ENCODE data around the gene KIAA1671.

KIAA1671 gene

DNA sequence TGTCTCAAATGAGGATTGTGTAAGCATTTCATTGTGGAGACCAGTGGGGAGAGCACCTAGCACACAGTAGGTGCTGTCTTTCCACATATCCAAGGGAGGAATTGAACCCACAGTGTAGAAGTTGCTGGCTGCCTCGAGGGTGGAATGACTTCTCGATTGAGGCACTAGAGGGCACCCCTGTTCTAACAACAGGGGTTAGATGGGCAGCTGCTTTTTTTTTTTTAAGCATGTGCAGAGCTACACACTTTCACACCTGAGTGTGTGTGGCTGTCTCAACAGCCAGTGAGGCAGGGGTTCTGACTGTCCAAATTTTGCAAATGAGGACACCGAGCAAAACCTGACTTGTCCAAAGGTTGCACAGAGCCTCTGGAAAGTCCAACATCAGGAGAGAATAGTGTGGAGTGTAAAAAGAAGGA lies 128.9 kb downstream of the KIAA1671 start:
- 0 out of 2 replicates have a peak, but pooled peaks cover 4% of the 10 kb centered on the region for H3K4me1 ChIP-seq (ENCODE audit: insufficient read depth, low read length)
- no peaks in the 10 kb centered on the region for H3K27me3 ChIP-seq (ENCODE audit: insufficient read depth, low read length)
- H3K4me3 ChIP-seq (ENCODE audit: low read length) = no peak overlapping the region
- no peak overlapping the region for H3K27ac ChIP-seq (ENCODE audit: low read length)
- H3K36me3 ChIP-seq (ENCODE audit: insufficient read depth, low read depth, low read length) = no peaks in the 10 kb centered on the region
- no peak overlapping the region for H3K9ac ChIP-seq (ENCODE audit: low read depth, low read length)
- H3K9me3 ChIP-seq (ENCODE audit: insufficient read depth, low read depth, low read length) = no peaks in the 10 kb centered on the region

DNA sequence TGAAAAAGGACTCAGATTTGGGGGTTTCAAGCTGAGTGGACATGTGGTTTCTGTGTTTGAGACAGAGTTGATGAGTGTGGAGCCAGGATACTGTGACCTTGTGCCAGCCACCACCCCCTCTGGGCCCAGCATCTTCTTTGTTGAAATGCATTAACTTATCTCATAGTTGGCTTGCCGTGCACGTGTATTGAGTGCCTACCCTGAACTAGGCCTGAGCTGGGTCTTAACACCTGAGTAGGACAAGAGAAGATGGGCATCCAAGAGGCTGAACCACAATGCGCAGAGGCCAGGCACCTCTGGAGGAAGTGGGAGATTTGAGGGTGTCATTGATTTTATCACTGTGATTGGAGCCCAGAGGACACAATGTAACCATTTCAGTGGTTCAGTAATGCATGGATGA lies 129.6 kb downstream of the KIAA1671 start:
- 0 out of 2 replicates have a peak, but pooled peaks cover 4% of the 10 kb centered on the region for H3K4me1 ChIP-seq (ENCODE audit: insufficient read depth, low read length)
- no peak overlapping the region for H3K27ac ChIP-seq (ENCODE audit: low read length)
- no peak overlapping the region for H3K4me3 ChIP-seq (ENCODE audit: low read length)

DNA sequence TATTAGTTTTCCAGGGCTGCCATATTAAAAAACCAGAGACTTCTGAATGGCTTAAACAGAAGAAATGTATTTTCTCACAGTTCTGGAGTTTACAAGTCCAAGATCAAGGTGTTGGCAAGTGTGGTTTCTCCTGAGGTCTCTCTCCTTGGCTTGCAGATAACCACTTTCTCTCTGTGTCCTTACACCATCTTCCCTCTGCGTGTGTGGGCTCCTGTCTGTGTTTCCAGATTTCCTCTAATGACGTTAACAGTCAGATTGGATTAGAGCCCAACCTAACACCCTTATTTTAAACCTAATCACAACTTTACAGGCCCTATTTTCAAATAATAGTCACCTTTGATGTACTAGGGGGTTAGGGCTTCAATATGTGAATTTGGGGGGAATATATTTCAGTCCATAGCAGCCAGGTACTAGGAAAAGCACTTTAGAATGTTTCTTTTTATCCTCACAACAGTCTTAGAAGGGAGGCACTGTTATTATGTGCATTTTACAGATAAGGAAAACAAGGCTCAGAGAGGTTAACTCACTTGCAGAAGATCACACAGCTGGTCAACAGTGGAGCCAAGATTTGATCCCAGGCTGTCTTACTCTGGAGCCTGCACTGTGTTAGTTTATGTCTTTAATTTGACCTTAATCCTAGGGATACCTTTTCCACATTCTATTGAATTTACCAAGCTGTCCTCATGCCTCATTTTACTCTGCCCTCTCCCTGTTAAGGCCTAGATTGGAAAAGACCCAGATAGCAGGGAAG lies 130.7 kb downstream of the KIAA1671 start:
- H3K27me3 ChIP-seq (ENCODE audit: insufficient read depth, low read length) = no peaks in the 10 kb centered on the region
- H3K36me3 ChIP-seq (ENCODE audit: insufficient read depth, low read depth, low read length) = no peaks in the 10 kb centered on the region
- H3K9ac ChIP-seq (ENCODE audit: low read depth, low read length) = no peak overlapping the region
- H3K4me3 ChIP-seq (ENCODE audit: low read length) = no peak overlapping the region
- no peak overlapping the region for H3K27ac ChIP-seq (ENCODE audit: low read length)
- H3K4me1 ChIP-seq (ENCODE audit: insufficient read depth, low read length) = 0 out of 2 replicates have a peak, but pooled peaks cover 4% of the 10 kb centered on the region
- no peaks in the 10 kb centered on the region for H3K9me3 ChIP-seq (ENCODE audit: insufficient read depth, low read depth, low read length)

More for the DNA sequence above, 129.6 kb downstream of the KIAA1671 start:
- no peak overlapping the region for H3K9ac ChIP-seq (ENCODE audit: low read depth, low read length)
- H3K27me3 ChIP-seq (ENCODE audit: insufficient read depth, low read length) = no peaks in the 10 kb centered on the region
- H3K36me3 ChIP-seq (ENCODE audit: insufficient read depth, low read depth, low read length) = no peaks in the 10 kb centered on the region
- H3K9me3 ChIP-seq (ENCODE audit: insufficient read depth, low read depth, low read length) = no peaks in the 10 kb centered on the region

DNA sequence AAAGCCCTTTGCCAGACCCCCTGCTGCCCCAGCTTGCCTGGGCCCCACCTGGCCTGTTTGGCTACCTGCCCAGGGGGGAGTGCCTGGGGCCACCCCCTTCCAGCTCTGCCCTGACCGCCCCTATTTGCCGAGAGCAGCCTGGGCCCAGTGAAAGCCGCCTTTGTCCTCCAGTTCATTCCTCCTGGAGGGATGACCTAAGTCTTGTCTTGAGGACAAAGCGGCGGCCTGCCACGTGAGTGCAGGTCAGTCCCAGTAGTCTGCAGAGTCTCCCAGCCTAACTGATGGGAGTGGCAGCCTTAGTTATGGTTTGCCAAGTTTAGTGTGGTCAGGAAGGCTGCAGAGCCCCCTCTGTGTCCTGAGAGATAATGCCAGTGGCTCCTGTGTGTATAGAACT lies 131.3 kb downstream of the KIAA1671 start:
- no peak overlapping the region for H3K27ac ChIP-seq (ENCODE audit: low read length)
- H3K9me3 ChIP-seq (ENCODE audit: insufficient read depth, low read depth, low read length) = no peaks in the 10 kb centered on the region
- no peak overlapping the region for H3K4me3 ChIP-seq (ENCODE audit: low read length)
- H3K9ac ChIP-seq (ENCODE audit: low read depth, low read length) = no peak overlapping the region
- H3K4me1 ChIP-seq (ENCODE audit: insufficient read depth, low read length) = 0 out of 2 replicates have a peak, but pooled peaks cover 4% of the 10 kb centered on the region
- no peaks in the 10 kb centered on the region for H3K27me3 ChIP-seq (ENCODE audit: insufficient read depth, low read length)
- H3K36me3 ChIP-seq (ENCODE audit: insufficient read depth, low read depth, low read length) = no peaks in the 10 kb centered on the region

DNA sequence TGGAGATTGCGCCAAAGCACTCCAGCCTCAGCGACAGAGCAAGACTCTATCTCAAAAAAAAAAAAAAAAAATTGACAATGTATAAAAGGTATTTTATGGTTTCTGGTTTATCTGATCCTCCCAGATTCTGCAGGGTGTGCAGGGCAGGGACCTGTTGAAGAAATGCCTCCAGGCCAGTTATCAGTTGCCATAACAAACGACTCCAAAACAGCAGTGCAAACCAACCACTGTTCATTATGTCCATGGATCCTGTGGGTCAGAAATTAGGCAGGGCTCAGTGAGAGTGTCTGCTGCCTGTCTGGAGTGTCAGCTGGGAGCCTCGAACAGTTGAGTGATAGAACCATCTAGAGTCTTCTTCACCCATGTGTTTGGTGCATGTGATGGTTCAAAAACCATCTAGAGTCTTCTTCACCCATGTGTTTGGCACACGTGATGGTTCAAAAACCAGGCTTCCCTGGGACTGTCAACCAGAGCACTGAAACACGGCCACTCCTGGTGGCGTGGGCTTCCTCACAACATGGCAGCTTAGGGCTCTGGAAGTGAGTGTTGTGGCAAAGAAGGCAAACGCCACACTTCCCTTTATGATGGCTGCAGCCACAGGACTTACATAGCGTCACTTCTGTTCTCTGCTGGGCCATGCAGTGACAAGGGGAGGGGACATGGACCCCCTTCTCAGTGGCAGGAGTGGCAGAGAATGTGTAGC lies 132.0 kb downstream of the KIAA1671 start:
- H3K9ac ChIP-seq (ENCODE audit: low read depth, low read length) = no peak overlapping the region
- H3K4me1 ChIP-seq (ENCODE audit: insufficient read depth, low read length) = 0 out of 2 replicates have a peak, but pooled peaks cover 4% of the 10 kb centered on the region
- H3K36me3 ChIP-seq (ENCODE audit: insufficient read depth, low read depth, low read length) = no peaks in the 10 kb centered on the region
- H3K9me3 ChIP-seq (ENCODE audit: insufficient read depth, low read depth, low read length) = no peaks in the 10 kb centered on the region
- H3K4me3 ChIP-seq (ENCODE audit: low read length) = no peak overlapping the region
- no peaks in the 10 kb centered on the region for H3K27me3 ChIP-seq (ENCODE audit: insufficient read depth, low read length)
- H3K27ac ChIP-seq (ENCODE audit: low read length) = no peak overlapping the region

DNA sequence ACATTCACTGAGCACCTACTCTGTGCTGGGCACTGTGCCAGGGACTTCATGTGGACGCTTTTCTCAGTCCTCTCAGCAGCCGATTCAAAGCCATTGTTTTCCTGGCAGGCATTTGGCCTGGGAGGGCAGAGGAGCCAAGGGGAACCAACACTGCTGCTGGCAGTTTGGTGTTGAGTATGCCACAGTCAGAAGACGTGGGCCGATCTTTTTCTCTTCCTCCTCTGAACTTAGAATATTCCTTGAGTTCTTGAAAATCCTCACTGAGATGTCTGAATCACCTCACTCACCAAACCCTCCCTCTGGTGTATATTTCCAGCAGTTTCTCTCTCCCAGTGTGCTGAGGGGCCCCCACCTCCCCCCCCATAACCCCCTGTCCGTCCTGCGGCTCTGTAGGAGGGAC lies 132.6 kb downstream of the KIAA1671 start:
- Histone ChIP-seq H3K27me3 (ENCODE audit: insufficient read depth, low read length) (no peaks in the 10 kb centered on the region), H3K9ac (ENCODE audit: low read depth, low read length) (no peak overlapping the region), H3K36me3 (ENCODE audit: insufficient read depth, low read depth, low read length) (no peaks in the 10 kb centered on the region), H3K4me1 (ENCODE audit: insufficient read depth, low read length) (0 out of 2 replicates have a peak, but pooled peaks cover 4% of the 10 kb centered on the region), H3K27ac (ENCODE audit: low read length) (no peak overlapping the region), H3K9me3 (ENCODE audit: insufficient read depth, low read depth, low read length) (no peaks in the 10 kb centered on the region), H3K4me3 (ENCODE audit: low read length) (no peak overlapping the region)

DNA sequence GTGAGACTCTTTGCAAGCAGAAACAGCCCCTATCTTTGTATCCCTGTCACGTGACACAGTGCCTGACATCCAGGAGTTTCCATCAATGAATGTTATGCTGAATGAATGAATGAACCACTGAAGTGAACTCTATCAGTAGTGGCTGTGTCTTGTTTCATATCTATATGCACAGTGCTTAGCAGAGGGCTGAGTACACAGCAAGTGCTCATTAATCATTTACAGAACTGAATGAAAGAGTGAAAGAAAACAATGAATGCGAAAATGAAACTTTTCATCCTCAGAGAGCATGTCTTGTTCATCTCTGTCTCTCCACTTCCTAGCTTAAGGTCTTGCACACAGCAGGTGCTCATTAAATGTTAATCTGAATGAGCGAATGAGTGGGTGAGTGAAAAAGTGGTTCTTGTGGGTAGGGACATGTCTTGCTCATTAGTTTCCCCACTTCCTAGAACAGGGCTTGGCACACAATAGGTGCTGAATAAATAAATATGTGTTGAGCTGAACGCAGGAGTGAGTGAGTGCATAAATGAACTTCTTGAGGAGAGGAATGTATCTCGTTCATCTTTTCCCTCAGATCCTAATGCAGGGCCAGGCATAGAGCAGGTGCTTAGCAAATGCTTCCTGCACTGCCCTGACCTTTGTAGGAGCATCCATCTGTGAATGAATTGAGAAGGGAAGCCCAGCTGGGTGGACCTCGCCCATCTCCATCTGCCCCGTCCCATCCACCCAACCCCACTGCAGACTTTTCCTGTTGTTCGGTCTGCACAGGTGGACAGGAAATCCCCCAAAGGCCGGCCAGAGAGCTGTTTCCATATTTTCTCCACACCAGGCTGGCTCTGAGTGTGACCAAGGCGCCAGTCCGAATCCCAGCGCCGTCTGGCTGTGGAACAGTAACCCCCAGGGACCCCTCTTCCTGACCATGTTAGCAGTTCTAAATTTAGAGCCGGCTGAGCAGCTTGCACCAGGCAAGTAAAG lies 133.7 kb downstream of the KIAA1671 start:
- no peaks in the 10 kb centered on the region for H3K27me3 ChIP-seq (ENCODE audit: insufficient read depth, low read length)
- H3K9me3 ChIP-seq (ENCODE audit: insufficient read depth, low read depth, low read length) = no peaks in the 10 kb centered on the region
- 0 out of 2 replicates have a peak, but pooled peaks cover 4% of the 10 kb centered on the region for H3K4me1 ChIP-seq (ENCODE audit: insufficient read depth, low read length)
- no peak overlapping the region for H3K27ac ChIP-seq (ENCODE audit: low read length)
- no peak overlapping the region for H3K9ac ChIP-seq (ENCODE audit: low read depth, low read length)
- no peak overlapping the region for H3K4me3 ChIP-seq (ENCODE audit: low read length)
- H3K36me3 ChIP-seq (ENCODE audit: insufficient read depth, low read depth, low read length) = no peaks in the 10 kb centered on the region

DNA sequence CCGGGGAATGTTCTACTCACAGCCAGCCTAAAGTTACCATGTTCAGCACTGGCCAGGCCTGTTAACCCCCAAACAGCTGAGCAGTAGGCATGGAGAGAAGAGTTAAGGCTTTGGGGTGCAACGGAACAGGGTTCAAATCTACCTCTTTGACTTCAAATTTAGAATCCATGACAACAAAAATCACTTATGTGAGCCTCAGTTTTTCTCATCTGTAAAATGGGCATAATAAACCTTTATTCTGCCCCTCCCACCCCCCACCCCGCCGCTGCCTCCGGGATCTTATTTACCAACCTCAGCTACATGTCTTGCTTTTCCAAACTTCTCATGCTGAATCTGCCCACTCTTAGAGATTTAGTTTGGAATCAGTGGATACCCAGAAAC lies 134.4 kb downstream of the KIAA1671 start:
- no peak overlapping the region for H3K27ac ChIP-seq (ENCODE audit: low read length)
- no peaks in the 10 kb centered on the region for H3K9me3 ChIP-seq (ENCODE audit: insufficient read depth, low read depth, low read length)
- no peak overlapping the region for H3K9ac ChIP-seq (ENCODE audit: low read depth, low read length)
- no peak overlapping the region for H3K4me3 ChIP-seq (ENCODE audit: low read length)
- 0 out of 2 replicates have a peak, but pooled peaks cover 4% of the 10 kb centered on the region for H3K4me1 ChIP-seq (ENCODE audit: insufficient read depth, low read length)
- no peaks in the 10 kb centered on the region for H3K36me3 ChIP-seq (ENCODE audit: insufficient read depth, low read depth, low read length)
- no peaks in the 10 kb centered on the region for H3K27me3 ChIP-seq (ENCODE audit: insufficient read depth, low read length)

DNA sequence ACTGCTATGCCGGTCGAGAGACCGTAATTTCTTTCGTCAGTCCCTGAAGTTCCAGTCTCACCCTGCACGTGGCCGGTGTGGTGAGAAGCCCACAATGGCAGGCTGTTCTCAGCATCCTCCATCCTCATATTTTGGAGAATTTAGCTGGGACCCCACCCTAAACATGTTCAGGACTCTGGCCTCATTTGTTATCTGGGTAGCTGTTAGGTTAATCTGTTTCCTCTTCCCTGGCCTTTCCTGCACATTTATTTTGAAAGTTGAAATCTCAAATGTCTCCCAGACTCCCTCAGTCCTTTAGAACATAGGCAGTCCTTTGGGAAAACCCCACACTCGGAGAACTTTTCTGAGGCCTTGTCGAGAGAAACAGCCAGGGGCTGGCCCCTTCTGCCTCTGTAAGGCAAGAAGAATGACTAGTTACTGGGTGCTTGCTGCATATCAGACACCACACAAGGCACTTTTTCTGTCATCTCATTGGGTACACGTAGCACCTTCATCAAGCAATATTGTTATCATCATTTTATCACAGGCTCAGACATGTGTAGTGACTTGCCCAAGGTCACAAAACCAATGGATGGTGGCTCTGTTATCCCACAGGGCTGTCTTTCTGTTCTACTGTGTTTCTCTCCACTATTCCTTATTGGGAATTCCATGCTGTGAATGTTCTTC lies 137.8 kb downstream of the KIAA1671 start:
- Histone ChIP-seq H3K27ac (ENCODE audit: low read length) (no peak overlapping the region), H3K9me3 (ENCODE audit: insufficient read depth, low read depth, low read length) (no peaks in the 10 kb centered on the region), H3K4me1 (ENCODE audit: insufficient read depth, low read length) (0 out of 2 replicates have a peak, but pooled peaks cover 4% of the 10 kb centered on the region), H3K4me3 (ENCODE audit: low read length) (no peak overlapping the region), H3K9ac (ENCODE audit: low read depth, low read length) (no peak overlapping the region), H3K36me3 (ENCODE audit: insufficient read depth, low read depth, low read length) (no peaks in the 10 kb centered on the region), H3K27me3 (ENCODE audit: insufficient read depth, low read length) (no peaks in the 10 kb centered on the region)

DNA sequence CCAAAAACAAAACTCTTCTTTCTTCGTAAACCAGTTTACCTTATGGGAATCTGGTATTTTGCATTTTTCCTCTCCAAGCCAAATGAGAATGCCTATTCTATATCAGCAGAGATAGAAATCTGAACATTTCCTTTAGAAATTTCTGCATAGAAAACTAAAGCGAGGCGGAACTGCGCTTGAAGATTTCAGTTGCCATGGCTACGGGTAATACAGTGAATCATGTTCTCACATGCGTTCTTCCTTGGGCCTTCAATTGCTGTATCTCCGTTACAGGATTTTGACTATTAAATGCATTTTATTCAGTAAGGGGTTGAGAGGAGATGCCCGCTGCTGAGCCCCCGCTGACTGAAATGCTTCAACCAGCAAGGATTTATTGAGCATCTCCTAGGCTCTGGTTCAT lies 138.9 kb downstream of the KIAA1671 start:
- Histone ChIP-seq H3K27me3 (ENCODE audit: insufficient read depth, low read length) (no peaks in the 10 kb centered on the region), H3K36me3 (ENCODE audit: insufficient read depth, low read depth, low read length) (no peaks in the 10 kb centered on the region), H3K9ac (ENCODE audit: low read depth, low read length) (no peak overlapping the region), H3K9me3 (ENCODE audit: insufficient read depth, low read depth, low read length) (no peaks in the 10 kb centered on the region), H3K4me3 (ENCODE audit: low read length) (no peak overlapping the region), H3K27ac (ENCODE audit: low read length) (no peak overlapping the region), H3K4me1 (ENCODE audit: insufficient read depth, low read length) (no peaks in the 10 kb centered on the region)

DNA sequence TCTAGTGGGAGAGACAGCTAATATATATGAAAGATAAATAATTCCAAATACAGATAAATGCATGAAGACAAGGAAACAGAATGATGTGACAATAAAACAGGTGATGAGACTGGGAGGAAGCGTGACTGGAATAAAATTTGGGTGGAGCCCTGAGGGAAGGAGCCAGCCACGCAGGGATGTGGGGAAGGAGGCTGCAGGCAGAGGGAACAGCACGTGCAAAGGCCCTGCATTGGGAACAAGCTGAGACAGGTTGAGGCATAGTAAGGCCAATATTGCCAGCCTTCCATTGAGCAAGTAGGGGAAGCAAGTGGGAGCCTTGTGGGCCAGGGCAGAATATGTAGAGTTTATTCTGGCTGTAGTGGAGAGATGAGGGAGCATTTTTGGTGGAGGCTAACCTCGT lies 139.6 kb downstream of the KIAA1671 start:
- Histone ChIP-seq H3K36me3 (ENCODE audit: insufficient read depth, low read depth, low read length) (no peaks in the 10 kb centered on the region), H3K27me3 (ENCODE audit: insufficient read depth, low read length) (no peaks in the 10 kb centered on the region), H3K9ac (ENCODE audit: low read depth, low read length) (no peak overlapping the region), H3K9me3 (ENCODE audit: insufficient read depth, low read depth, low read length) (no peaks in the 10 kb centered on the region), H3K27ac (ENCODE audit: low read length) (no peak overlapping the region), H3K4me3 (ENCODE audit: low read length) (no peak overlapping the region), H3K4me1 (ENCODE audit: insufficient read depth, low read length) (no peaks in the 10 kb centered on the region)
